NCI-H345 treated with DMSO at 0.1 percent for 48 hours (cell line): Measurements from ENCODE around the gene FAM161A.

Source experiments
- DNase-seq: peaks from one replicate; lab custom pipeline; 2025; ENCODE audit not compliant: unreplicated experiment; lab: John Stamatoyannopoulos, UW

FAM161A gene

GRCh38 chr2:61787941-61788563 lies 65.8 kb downstream of the FAM161A start:
- DNase-seq = no peak

- DNase-seq = no peak
Observed at GRCh38 chr2:61786876-61787275, 67.0 kb downstream of the FAM161A start.

GRCh38 chr2:61785583-61785982 lies 68.3 kb downstream of the FAM161A start:
- no peak for DNase-seq

GRCh38 chr2:61784643-61785042 lies 69.2 kb downstream of the FAM161A start:
- DNase-seq = no peak

- no peak for DNase-seq
Observed at GRCh38 chr2:61775956-61776570, 77.8 kb downstream of the FAM161A start.
